Lung (tissue), 12 donors: ENCODE data around the gene CTDSPL. TPM values are rescaled to one million over a fixed set of nuclear protein-coding genes. Genes with fewer than 3 reads are reported as not detected.

Experiments used
- ATAC-seq: fragments of 200-7000 bp; cut with Tn5 transposase; one replicate; pipeline ENCODE4 v1.9.1; 2020; ENCODE audit warnings: moderate number of reproducible peaks; ENCODE audit not compliant: insufficient read depth, low FRiP score
- DNase-seq, 3 donors: peaks; one replicate each; pipeline ENCODE4 v3.0.0-alpha.2; 2013 to 2017
- H3K27ac ChIP-seq, 2 donors: one replicate each; pipeline ENCODE4 v1.5.1; 2013; ENCODE audit warnings: mild to moderate bottlenecking in 2 of 2, moderate library complexity in 2 of 2, control low read depth in 1 of 2, inconsistent platforms in 1 of 2, low read depth in 1 of 2, low read length in 1 of 2
- H3K27me3 ChIP-seq, 3 donors: one replicate each; pipeline ENCODE4 v1.5.1; 2013; ENCODE audit warnings: low read length in 2 of 3; ENCODE audit not compliant: control insufficient read depth in 3 of 3, insufficient read depth in 3 of 3
- H3K36me3 ChIP-seq, 4 donors: one replicate each; pipeline ENCODE4 v1.5.1; 2013; ENCODE audit warnings: low read length in 4 of 4, mild to moderate bottlenecking in 1 of 4, moderate library complexity in 1 of 4; ENCODE audit not compliant: control insufficient read depth in 4 of 4, insufficient read depth in 4 of 4
- H3K4me1 ChIP-seq, 5 donors: one replicate each; pipeline ENCODE4 v1.5.1; 2013; ENCODE audit warnings: low read length in 5 of 5, mild to moderate bottlenecking in 2 of 5, moderate library complexity in 1 of 5; ENCODE audit not compliant: control insufficient read depth in 5 of 5, insufficient read depth in 5 of 5
- H3K4me3 ChIP-seq: one replicate; pipeline ENCODE4 v1.5.1; 2013; ENCODE audit warnings: mild to moderate bottlenecking, control low read depth, moderate library complexity
- H3K9ac ChIP-seq, 2 donors: one replicate each; pipeline ENCODE4 v1.5.1; 2013; ENCODE audit warnings: low read length in 2 of 2, control low read depth in 1 of 2; ENCODE audit not compliant: insufficient read depth in 1 of 2
- H3K9me3 ChIP-seq, 4 donors: one replicate each; pipeline ENCODE4 v1.5.1; 2013; ENCODE audit warnings: low read length in 3 of 4, mild to moderate bottlenecking in 1 of 4, moderate library complexity in 1 of 4; ENCODE audit not compliant: control insufficient read depth in 4 of 4, insufficient read depth in 3 of 4
- CTCF ChIP-seq: IDR thresholded peaks from 2 replicates; pipeline ENCODE4 v1.5.1; 2012; ENCODE audit warnings: mild to moderate bottlenecking; ENCODE audit errors: control extremely low read depth, extremely low read depth
- whole genome bisulfite sequencing, 2 donors: extraction: QIAGEN DNeasy Blood & Tissue Kit; methylation state at CpG; one replicate each; pipeline ENCODE4 v1.1.7; 2013; 5-methylcytosine and 5-hydroxymethylcytosine counted together
- polyA plus RNA-seq, 2 donors: library from polyadenylated mRNA; stranded (reverse); fragments of 200-250 nt; gene quantifications; one replicate each; pipeline ENCODE4 v1.2.1, GENCODE V29; 2013
- total RNA-seq, 2 donors: library from RNA; depleted of rRNA in 1 of 2; stranded (reverse); fragments of >200 nt in 1 of 2; gene quantifications; one replicate each; pipeline ENCODE4 v1.2.1, GENCODE V29; 2014 to 2021
- donor health status: control.
- donor health status: control.
- donor health status: Bipolar disorder and iron deficiency.
- donor health status: healthy.
- donor health status: DM: yes; HTN: yes; CAD: no.

CTDSPL gene
- total and polyA plus RNA-seq, 4 donors = 12.5 to 79.1 (median 33.5) TPM

- Histone ChIP-seq H3K4me1 (no peaks in the 10 kb centered on the region), H3K27me3 (no peaks in the 10 kb centered on the region), H3K36me3 (peaks cover 3 to 28% (median 26%) of the 10 kb centered on the region in 4 donors), H3K9ac (no peak overlapping the region), H3K9me3 (peaks cover 0 to 9% (median 0%) of the 10 kb centered on the region in 4 donors), H3K27ac (no peak overlapping the region), H3K4me3 (no peak overlapping the region)
- 80 to 90% methylated on average over 6 of the region's 6 CpGs for WGBS, 2 donors
- ATAC-seq = no peak
- no peak for DNase-seq
- TF ChIP-seq CTCF = no peak
These were observed 155.3 kb downstream of the CTDSPL start for GRCh38 chr3:38016847-38017444.

- H3K4me1 ChIP-seq = peaks cover 0 to 7% (median 0%) of the 10 kb centered on the region in 5 donors
- H3K36me3 ChIP-seq = peaks cover 3 to 28% (median 26%) of the 10 kb centered on the region in 4 donors
- no peak overlapping the region for H3K27ac ChIP-seq
- H3K4me3 ChIP-seq = no peak overlapping the region
- no peak overlapping the region for H3K9ac ChIP-seq
- WGBS, 2 donors = 90 to 95% methylated on average over 9 of the region's 9 CpGs
- TF ChIP-seq CTCF = no peak
- DNase-seq (no peak), ATAC-seq (no peak)
- H3K27me3 ChIP-seq = no peaks in the 10 kb centered on the region
- peaks cover 0 to 9% (median 0%) of the 10 kb centered on the region in 4 donors for H3K9me3 ChIP-seq
These were observed 156.0 kb downstream of the CTDSPL start for GRCh38 chr3:38017445-38018295.

GRCh38 chr3:38018296-38019266 lies 156.9 kb downstream of the CTDSPL start:
- no peak overlapping the region for H3K27ac ChIP-seq
- 73 to 88% methylated on average over 13 of the region's 13 CpGs for WGBS, 2 donors

More at GRCh38 chr3:38018296-38019266, 156.9 kb downstream of the CTDSPL start:
- no peak overlapping the region for H3K9ac ChIP-seq
- H3K36me3 ChIP-seq = peaks cover 3 to 28% (median 26%) of the 10 kb centered on the region in 4 donors
- H3K9me3 ChIP-seq = peaks cover 0 to 9% (median 0%) of the 10 kb centered on the region in 4 donors
- no peak for TF ChIP-seq CTCF
- ATAC-seq = no peak
- DNase-seq = no peak
- H3K4me3 ChIP-seq = no peak overlapping the region
- H3K27me3 ChIP-seq = no peaks in the 10 kb centered on the region
- peaks cover 0 to 11% (median 2%) of the 10 kb centered on the region in 5 donors for H3K4me1 ChIP-seq
